NCI-H2196 treated with DMSO at 0.1 percent for 48 hours (cell line): Measurements from ENCODE around the gene DNAAF8.

ENCODE experiments used
- DNase-seq: peaks from one replicate; lab custom pipeline; 2025; ENCODE audit not compliant: unreplicated experiment; lab: John Stamatoyannopoulos, UW

The DNAAF8 gene

GRCh38 chr16:4734063-4734729 is at the start of gene DNAAF8, which contains the start of gene ANKS3:
DNAAF8 (plus strand) TSS chr16:4734537; CDS start chr16:4736515, 1,978 bp downstream.
ANKS3 (minus strand) TSS chr16:4734271; CDS start chr16:4730149, 4,122 bp downstream.
- DNase-seq: peak; percentile 94

- no peak for DNase-seq
These were observed 49.6 kb upstream of the DNAAF8 start for GRCh38 chr16:4684763-4685162.

GRCh38 chr16:4685292-4685691 is 49.0 kb upstream of the DNAAF8 start:
- no peak for DNase-seq

- DNase-seq: no peak
These were observed 48.4 kb upstream of the DNAAF8 start for GRCh38 chr16:4685776-4686496.

GRCh38 chr16:4686497-4687210 is 47.7 kb upstream of the DNAAF8 start:
- no peak for DNase-seq

- DNase-seq: no peak
These were observed 46.9 kb upstream of the DNAAF8 start for GRCh38 chr16:4687416-4687815.

- no peak for DNase-seq
These were observed 46.2 kb upstream of the DNAAF8 start for GRCh38 chr16:4687946-4688673.

- no peak for DNase-seq
These were observed 45.7 kb upstream of the DNAAF8 start for GRCh38 chr16:4688674-4689045.

- DNase-seq: no peak
These were observed 45.2 kb upstream of the DNAAF8 start for GRCh38 chr16:4689091-4689671.

GRCh38 chr16:4689864-4690704 is 44.3 kb upstream of the DNAAF8 start:
- no peak for DNase-seq

GRCh38 chr16:4690946-4691665 is 43.2 kb upstream of the DNAAF8 start:
- DNase-seq: no peak

GRCh38 chr16:4691666-4692412 is 42.5 kb upstream of the DNAAF8 start:
- DNase-seq: no peak

GRCh38 chr16:4692460-4693295 is 41.7 kb upstream of the DNAAF8 start:
- DNase-seq: no peak

- peak; percentile 95 for DNase-seq
These were observed 40.9 kb upstream of the DNAAF8 start, which contains the start of gene NUDT16L1 for GRCh38 chr16:4693296-4693955. NUDT16L1 (plus strand) TSS chr16:4693562; CDS start chr16:4693727, 165 bp downstream.

GRCh38 chr16:4693956-4694641 is 40.2 kb upstream of the DNAAF8 start:
- DNase-seq: no peak

GRCh38 chr16:4694642-4695451 is 39.5 kb upstream of the DNAAF8 start:
- no peak for DNase-seq
